Panc1 (cell line): ENCODE measurements around the gene MALAT1. TPM values are rescaled to one million over a fixed set of nuclear protein-coding genes. Genes with fewer than 3 reads are reported as not detected.

Experiments used
- ATAC-seq: fragments of 200-7000 bp; cut with Tn5 transposase; 2 replicates; pipeline ENCODE4 v1.9.1; 2020; ENCODE audit warnings: mild to moderate bottlenecking, moderate library complexity
- BruUV-seq: library from RNA; stranded (reverse); fragments of 400-500 nt; replicated peaks from 2 replicates; lab custom pipeline; 2021; lab: Mats Ljungman, UMichigan
- CTCF ChIA-PET: fragments of 300-600 bp; sonication (Branson Sonifier 250); formaldehyde crosslinking; loops from one replicate; lab custom pipeline; 2022; ENCODE audit warnings: antibody characterized with exemption; lab: Charles Lee
- POLR2A ChIA-PET: fragments of 300-600 bp; sonication (Branson Sonifier 250); formaldehyde crosslinking; loops from one replicate; lab custom pipeline; 2022; ENCODE audit warnings: antibody characterized with exemption; lab: Charles Lee
- DNase-seq: peaks from one replicate; pipeline ENCODE4 v3.0.0-alpha.2; 2010; ENCODE audit warnings: low read depth, low spot score
- H3K27ac ChIP-seq: 2 replicates; pipeline ENCODE4 v1.5.1; 2011; ENCODE audit warnings: mild to moderate bottlenecking, low read length, inconsistent platforms
- H3K27me3 ChIP-seq: fragments of 200-500 bp; sonication (Bioruptor generic); 2 replicates; pipeline ENCODE4 v1.6.0; 2014; ENCODE audit warnings: low read length, inconsistent platforms; ENCODE audit not compliant: control insufficient read depth, insufficient read depth
- H3K36me3 ChIP-seq: fragments of 200-500 bp; sonication (Bioruptor generic); 2 replicates; pipeline ENCODE4 v1.5.1; 2014; ENCODE audit warnings: inconsistent platforms, mild to moderate bottlenecking, low read length, moderate library complexity; ENCODE audit not compliant: control insufficient read depth, insufficient read depth
- H3K4me1 ChIP-seq: 2 replicates; pipeline ENCODE4 v1.5.1; 2011; ENCODE audit warnings: inconsistent platforms, mild to moderate bottlenecking, low read length, moderate library complexity; ENCODE audit not compliant: control insufficient read depth, insufficient read depth
- H3K4me3 ChIP-seq, 2 experiments: 2 replicates each; pipeline ENCODE4 v1.5.1; 2011 to 2012; ENCODE audit warnings: low read depth in 2 of 2, low read length in 2 of 2, mild to moderate bottlenecking in 2 of 2, inconsistent platforms in 1 of 2, moderate library complexity in 1 of 2
- H3K9me3 ChIP-seq: fragments of 200-500 bp; sonication (Bioruptor generic); 2 replicates; pipeline ENCODE4 v1.5.1; 2014; ENCODE audit warnings: low read depth, mild to moderate bottlenecking, inconsistent platforms, low read length, moderate library complexity; ENCODE audit not compliant: control insufficient read depth, insufficient read depth
- POLR2AphosphoS5 ChIP-seq: IDR thresholded peaks from 2 replicates; pipeline ENCODE4 v1.6.1; 2012; ENCODE audit warnings: mild to moderate bottlenecking, low read depth, low read length, moderate library complexity
- SIN3A ChIP-seq: IDR thresholded peaks from 2 replicates; pipeline ENCODE4 v1.6.1; 2012; ENCODE audit warnings: low read depth, mild to moderate bottlenecking, low read length, moderate library complexity, borderline replicate concordance; ENCODE audit not compliant: insufficient read depth
- TCF7L2 ChIP-seq: IDR thresholded peaks from 2 replicates; pipeline ENCODE4 v1.6.1; 2011; ENCODE audit warnings: mild to moderate bottlenecking, low read depth, low read length, inconsistent platforms
- in situ Hi-C: cut with HindIII; loops from 2 replicates; pipeline ENCODE4 v1.10.0; 2016; ENCODE audit warnings: low sequenced_read_pairs, low pct_unique_long_range_greater_than_20kb
- intact Hi-C: fragments of 100-400 bp; cut with micrococcal nuclease; formaldehyde crosslinking; loops from one replicate; pipeline ENCODE4 v1.10.0; 2022; ENCODE audit not compliant: unreplicated experiment
- total RNA-seq: library from RNA; stranded (reverse); gene quantifications from one replicate; pipeline ENCODE4 v1.2.1, GENCODE V29; 2021; ENCODE audit not compliant: unreplicated experiment
- TF ChIP-seq, protein P1 (sequence below): fragments of 450-650 bp; IDR thresholded peaks from 2 replicates; pipeline ENCODE4 v1.5.1; 2017; ENCODE audit warnings: mild to moderate bottlenecking
- TF ChIP-seq, protein P2 (sequence below), 2 experiments: IDR thresholded peaks; 2 replicates each; pipeline ENCODE4 v1.6.1; 2011 to 2012; ENCODE audit warnings: low read depth in 2 of 2, control low read depth in 1 of 2, low read length in 1 of 2, mild to moderate bottlenecking in 1 of 2, moderate library complexity in 1 of 2; ENCODE audit not compliant: insufficient read depth in 1 of 2

The MALAT1 gene
- total RNA-seq, 1 experiment from 2014 or later, result 13,645 TPM

DNA sequence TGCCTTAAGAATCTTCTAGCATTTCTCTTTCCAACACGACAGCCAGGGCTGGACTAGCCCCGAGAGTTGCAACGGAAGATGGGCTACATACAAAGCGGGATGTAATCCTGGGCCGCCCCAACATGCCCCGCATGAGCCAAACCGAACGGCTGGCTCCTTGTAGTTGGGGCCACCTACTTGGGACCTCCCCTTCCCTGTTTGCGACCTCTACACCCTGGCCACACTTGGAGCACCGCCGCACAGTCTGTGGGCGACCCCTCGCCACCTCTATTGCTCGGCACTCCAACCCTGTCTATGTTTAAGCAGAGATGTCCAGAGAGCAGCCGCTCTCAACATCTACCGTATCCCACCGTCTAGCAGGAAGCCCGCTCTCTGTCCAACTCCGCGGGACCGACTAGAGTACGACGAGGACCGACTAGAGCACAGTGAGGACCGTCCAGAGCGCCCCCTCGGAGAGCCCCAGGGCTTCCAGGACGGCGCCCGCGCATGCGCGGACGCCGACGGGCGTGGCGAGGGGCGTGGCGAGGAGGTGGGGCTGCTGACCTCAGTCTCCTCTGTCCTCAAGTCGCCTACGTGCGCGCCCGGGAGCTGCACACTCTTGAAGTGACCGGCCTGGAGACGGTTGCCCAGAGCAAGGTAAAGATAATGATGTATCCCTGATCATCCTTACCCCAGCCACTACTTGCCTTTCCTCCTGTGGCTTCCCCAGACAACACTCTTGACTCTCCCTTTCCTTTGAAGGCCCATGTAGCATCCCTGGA is 44.0 kb upstream of the MALAT1 start:
- no peaks in the 10 kb centered on the region for H3K27me3 ChIP-seq
- H3K4me3 ChIP-seq, result peak overlapping the region; percentile 54 to 90
- H3K36me3 ChIP-seq, result no peaks in the 10 kb centered on the region; the same call in 1 of the 2 replicates
- ATAC-seq, result peak; percentile 96
- intact Hi-C loops (loop anchor here (5.0 kb wide), 1 partner anchor 52 kb away; no protein-coding TSS in a partner anchor), in situ Hi-C loops (no loop called here)
- H3K4me1 ChIP-seq, result peaks cover 26% of the 10 kb centered on the region
- DNase-seq, result no peak
- no peaks in the 10 kb centered on the region for H3K9me3 ChIP-seq
- TF ChIP-seq POLR2AphosphoS5 (peak; percentile 99), SIN3A (peak; percentile 65; the same call in 1 of the 2 replicates), TCF7L2 (peak; percentile 80)
- TF ChIP-seq, protein P1, sequence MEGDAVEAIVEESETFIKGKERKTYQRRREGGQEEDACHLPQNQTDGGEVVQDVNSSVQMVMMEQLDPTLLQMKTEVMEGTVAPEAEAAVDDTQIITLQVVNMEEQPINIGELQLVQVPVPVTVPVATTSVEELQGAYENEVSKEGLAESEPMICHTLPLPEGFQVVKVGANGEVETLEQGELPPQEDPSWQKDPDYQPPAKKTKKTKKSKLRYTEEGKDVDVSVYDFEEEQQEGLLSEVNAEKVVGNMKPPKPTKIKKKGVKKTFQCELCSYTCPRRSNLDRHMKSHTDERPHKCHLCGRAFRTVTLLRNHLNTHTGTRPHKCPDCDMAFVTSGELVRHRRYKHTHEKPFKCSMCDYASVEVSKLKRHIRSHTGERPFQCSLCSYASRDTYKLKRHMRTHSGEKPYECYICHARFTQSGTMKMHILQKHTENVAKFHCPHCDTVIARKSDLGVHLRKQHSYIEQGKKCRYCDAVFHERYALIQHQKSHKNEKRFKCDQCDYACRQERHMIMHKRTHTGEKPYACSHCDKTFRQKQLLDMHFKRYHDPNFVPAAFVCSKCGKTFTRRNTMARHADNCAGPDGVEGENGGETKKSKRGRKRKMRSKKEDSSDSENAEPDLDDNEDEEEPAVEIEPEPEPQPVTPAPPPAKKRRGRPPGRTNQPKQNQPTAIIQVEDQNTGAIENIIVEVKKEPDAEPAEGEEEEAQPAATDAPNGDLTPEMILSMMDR, result no peak
- TF ChIP-seq, protein P2, sequence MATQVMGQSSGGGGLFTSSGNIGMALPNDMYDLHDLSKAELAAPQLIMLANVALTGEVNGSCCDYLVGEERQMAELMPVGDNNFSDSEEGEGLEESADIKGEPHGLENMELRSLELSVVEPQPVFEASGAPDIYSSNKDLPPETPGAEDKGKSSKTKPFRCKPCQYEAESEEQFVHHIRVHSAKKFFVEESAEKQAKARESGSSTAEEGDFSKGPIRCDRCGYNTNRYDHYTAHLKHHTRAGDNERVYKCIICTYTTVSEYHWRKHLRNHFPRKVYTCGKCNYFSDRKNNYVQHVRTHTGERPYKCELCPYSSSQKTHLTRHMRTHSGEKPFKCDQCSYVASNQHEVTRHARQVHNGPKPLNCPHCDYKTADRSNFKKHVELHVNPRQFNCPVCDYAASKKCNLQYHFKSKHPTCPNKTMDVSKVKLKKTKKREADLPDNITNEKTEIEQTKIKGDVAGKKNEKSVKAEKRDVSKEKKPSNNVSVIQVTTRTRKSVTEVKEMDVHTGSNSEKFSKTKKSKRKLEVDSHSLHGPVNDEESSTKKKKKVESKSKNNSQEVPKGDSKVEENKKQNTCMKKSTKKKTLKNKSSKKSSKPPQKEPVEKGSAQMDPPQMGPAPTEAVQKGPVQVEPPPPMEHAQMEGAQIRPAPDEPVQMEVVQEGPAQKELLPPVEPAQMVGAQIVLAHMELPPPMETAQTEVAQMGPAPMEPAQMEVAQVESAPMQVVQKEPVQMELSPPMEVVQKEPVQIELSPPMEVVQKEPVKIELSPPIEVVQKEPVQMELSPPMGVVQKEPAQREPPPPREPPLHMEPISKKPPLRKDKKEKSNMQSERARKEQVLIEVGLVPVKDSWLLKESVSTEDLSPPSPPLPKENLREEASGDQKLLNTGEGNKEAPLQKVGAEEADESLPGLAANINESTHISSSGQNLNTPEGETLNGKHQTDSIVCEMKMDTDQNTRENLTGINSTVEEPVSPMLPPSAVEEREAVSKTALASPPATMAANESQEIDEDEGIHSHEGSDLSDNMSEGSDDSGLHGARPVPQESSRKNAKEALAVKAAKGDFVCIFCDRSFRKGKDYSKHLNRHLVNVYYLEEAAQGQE (IDR thresholded peaks at IDR 0.05; ENCODE audit: insufficient read depth in 1 of 2, low read depth in 2 of 2, low read length in 1 of 2), result 0 out of 4 replicates have a peak, but pooled peaks of 1 of the 2 experiments have one; percentile 42
- ChIA-PET CTCF (interaction anchor here (0.5 to 1.4 kb wide), 3 partner anchors 14 to 37 kb away, joined by 3 to 5 read pairs (median 3); no protein-coding TSS in a partner anchor), POLR2A (interaction anchor here (1.0 to 1.9 kb wide), 4 partner anchors 17 to 53 kb away, joined by 4 to 12 read pairs (median 8); partner anchors contain the start of gene MALAT1)
- peak overlapping the region; percentile 92 for H3K27ac ChIP-seq
- BruUV-seq, result TSS peak; percentile 99

DNA sequence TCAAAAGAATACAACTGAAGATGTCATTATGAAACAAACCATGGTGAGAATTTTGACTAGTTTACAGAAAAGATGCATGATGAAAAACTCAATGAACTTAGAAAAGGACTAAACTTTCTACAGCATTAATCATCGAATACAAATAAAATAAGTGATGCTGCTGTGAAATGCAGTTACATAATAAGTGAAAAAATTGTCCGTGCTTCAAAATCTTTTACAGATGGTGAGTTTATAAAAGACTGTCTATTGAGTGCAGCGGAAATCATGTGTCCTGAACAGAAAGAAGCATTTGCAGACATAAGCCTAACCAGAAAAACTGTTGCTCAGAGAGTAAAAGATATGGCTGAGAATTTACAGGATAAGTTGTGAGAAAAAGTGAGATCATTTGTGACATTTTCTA is 42.4 kb upstream of the MALAT1 start:
- no peaks in the 10 kb centered on the region for H3K27me3 ChIP-seq
- TF ChIP-seq POLR2AphosphoS5, result no peak
- TF ChIP-seq TCF7L2, result no peak
- TF ChIP-seq, protein P2 (IDR thresholded peaks at IDR 0.05; ENCODE audit: insufficient read depth in 1 of 2, low read depth in 2 of 2, low read length in 1 of 2), result no peak
- TF ChIP-seq, protein P1, result no peak
- no peak for TF ChIP-seq SIN3A
- POLR2A ChIA-PET, result interaction anchor here (0.6 to 1.9 kb wide), 3 partner anchors 9 to 61 kb away, joined by 8 to 10 read pairs (median 10); no protein-coding TSS in a partner anchor
- ATAC-seq (no peak), DNase-seq (no peak)
- intact Hi-C loops, result loop anchor here (5.0 kb wide), 1 partner anchor 51 kb away; no protein-coding TSS in a partner anchor
- H3K27ac ChIP-seq, result peak overlapping the region; percentile 92
- in situ Hi-C loops, result no loop called here
- H3K4me1 ChIP-seq, result peaks cover 26% of the 10 kb centered on the region
- no peaks in the 10 kb centered on the region; the same call in 1 of the 2 replicates for H3K36me3 ChIP-seq
- peak overlapping the region; percentile 54 to 90 for H3K4me3 ChIP-seq
- no TSS peak for BruUV-seq
- no peaks in the 10 kb centered on the region for H3K9me3 ChIP-seq
- CTCF ChIA-PET, result no interaction called here
